ENCODE measurements around the gene CASP5.
"Not testable (repeated sequence)": the region's sequence is repeated elsewhere in the genome, so short reads cannot be mapped to it uniquely, and the experiment has no call there.

CASP5 gene

GRCh38 chr11:105033343-105033742 is 10.4 kb upstream of the CASP5 start:
- no peak for DNase-seq (ENCODE audit: low spot score)

- no peak for DNase-seq (ENCODE audit: low spot score)
Measured at GRCh38 chr11:105032495-105032894, 9.5 kb upstream of the CASP5 start.

- DNase-seq (ENCODE audit: low spot score): no peak
Measured at GRCh38 chr11:105027678-105028077, 4.7 kb upstream of the CASP5 start.

- no peak for DNase-seq (ENCODE audit: low spot score)
Measured at GRCh38 chr11:105024394-105024793, 1.4 kb upstream of the CASP5 start.

GRCh38 chr11:105022527-105022926 is 441 bp downstream of the CASP5 start:
- no peak for DNase-seq (ENCODE audit: low spot score)

- no peak for DNase-seq (ENCODE audit: low spot score)
Measured at GRCh38 chr11:105007463-105007862, 15.5 kb downstream of the CASP5 start.

- no peak for DNase-seq (ENCODE audit: low spot score)
Measured at GRCh38 chr11:105005451-105005845, 17.5 kb downstream of the CASP5 start.

- no peak for DNase-seq (ENCODE audit: low spot score)
Measured at GRCh38 chr11:105004021-105004420, 18.9 kb downstream of the CASP5 start.

- no peak for DNase-seq (ENCODE audit: low spot score)
Measured at GRCh38 chr11:105003151-105003550, 19.8 kb downstream of the CASP5 start.

- DNase-seq (ENCODE audit: low spot score): no peak
Measured at GRCh38 chr11:105000797-105001196, 22.2 kb downstream of the CASP5 start.

GRCh38 chr11:105000167-105000566 is 22.8 kb downstream of the CASP5 start:
- no peak for DNase-seq (ENCODE audit: low spot score)

GRCh38 chr11:104999721-105000120 is 23.2 kb downstream of the CASP5 start:
- DNase-seq (ENCODE audit: low spot score): no peak

- no peak for DNase-seq (ENCODE audit: low spot score)
Measured at GRCh38 chr11:104997288-104997687, 25.7 kb downstream of the CASP5 start.

- no peak for DNase-seq (ENCODE audit: low spot score)
Measured at GRCh38 chr11:104995001-104995408, 28.0 kb downstream of the CASP5 start.

GRCh38 chr11:104992781-104993180 is 30.2 kb downstream of the CASP5 start:
- DNase-seq (ENCODE audit: low spot score): no peak

GRCh38 chr11:104991994-104992393 is 31.0 kb downstream of the CASP5 start:
- DNase-seq (ENCODE audit: low spot score): no peak

GRCh38 chr11:104984808-104985207 is 38.2 kb downstream of the CASP5 start:
- no peak for DNase-seq (ENCODE audit: low spot score)

- no peak for DNase-seq (ENCODE audit: low spot score)
Measured at GRCh38 chr11:104979839-104980238, 43.1 kb downstream of the CASP5 start.

- DNase-seq (ENCODE audit: low spot score): no peak
Measured at GRCh38 chr11:104973616-104974015, 49.4 kb downstream of the CASP5 start.

GRCh38 chr11:104972924-104973323 is 50.0 kb downstream of the CASP5 start:
- not testable (repeated sequence) for DNase-seq (ENCODE audit: low spot score)

- DNase-seq (ENCODE audit: low spot score): no peak
Measured at GRCh38 chr11:104970756-104971155, 52.2 kb downstream of the CASP5 start.

- no peak for DNase-seq (ENCODE audit: low spot score)
Measured at GRCh38 chr11:104968856-104969776, 53.9 kb downstream of the CASP5 start.

GRCh38 chr11:104968355-104968855 is 54.6 kb downstream of the CASP5 start, which contains the start of gene CASP4:
TSS of gene CASP4 (minus strand) at chr11:104968574. CDS start at chr11:104968525, 49 bp downstream.
- DNase-seq (ENCODE audit: low spot score): peak; percentile 89
